Nephron progenitor cell (in vitro differentiated cells): Measurements from ENCODE around the gene ZBTB22.

Experiments
- DNase-seq: peaks from one replicate; pipeline ENCODE4 v3.0.0; 2021
- H3K27ac Mint-ChIP-seq: 2 replicates; pipeline ENCODE4 v1.8.0; 2021; ENCODE audit warnings: mild to moderate bottlenecking, moderate library complexity, mixed read lengths
- H3K27me3 Mint-ChIP-seq: 2 replicates; pipeline ENCODE4 v1.8.0; 2021; ENCODE audit warnings: mild to moderate bottlenecking, low read depth, mixed read lengths; ENCODE audit not compliant: poor library complexity
- H3K36me3 Mint-ChIP-seq: 2 replicates; pipeline ENCODE4 v1.8.0; 2021; ENCODE audit warnings: low read depth, mixed read lengths
- H3K4me1 Mint-ChIP-seq: 2 replicates; pipeline ENCODE4 v1.8.0; 2021; ENCODE audit warnings: mixed read lengths
- H3K4me3 Mint-ChIP-seq: 2 replicates; pipeline ENCODE4 v1.8.0; 2021; ENCODE audit warnings: mild to moderate bottlenecking, moderate library complexity, mixed read lengths
- H3K9me3 Mint-ChIP-seq: 2 replicates; pipeline ENCODE4 v1.8.0; 2021; ENCODE audit warnings: mild to moderate bottlenecking, moderate library complexity, mixed read lengths
- TF ChIP-seq, protein P1 (sequence below): fragments of 200-600 bp; sonication (generic); IDR thresholded peaks from 2 replicates; pipeline ENCODE4 v1.5.0; 2021; ENCODE audit warnings: antibody characterized with exemption

The ZBTB22 gene

DNA sequence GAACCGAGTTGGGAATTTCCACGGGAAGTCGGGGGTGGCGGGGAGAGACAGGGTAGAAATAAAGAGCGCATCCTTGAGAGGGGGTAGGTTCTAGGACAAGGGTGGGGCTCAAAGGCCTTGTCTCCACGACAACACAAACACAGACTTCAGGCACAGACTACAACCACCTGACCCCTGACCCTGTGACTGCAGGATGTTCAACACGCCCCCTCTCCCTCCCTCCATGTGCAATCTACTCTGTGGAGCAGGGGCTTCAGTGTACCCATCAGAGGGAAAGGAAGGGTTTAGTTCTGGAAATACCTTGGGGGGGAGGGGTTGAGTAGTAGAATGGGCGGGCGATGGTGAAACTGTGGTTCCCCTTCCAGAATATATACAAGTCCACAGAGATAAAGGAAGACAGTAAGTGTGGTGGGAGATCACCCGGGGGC is 3.0 kb downstream of the ZBTB22 start:
- Mint-ChIP-seq H3K9me3 (no peaks in the 10 kb centered on the region), H3K27ac (no peak overlapping the region), H3K4me3 (peak overlapping the region; percentile 90), H3K4me1 (peaks cover 75% of the 10 kb centered on the region), H3K36me3 (peaks cover 15% of the 10 kb centered on the region), H3K27me3 (peaks cover 55% of the 10 kb centered on the region)
- TF ChIP-seq, protein P1, sequence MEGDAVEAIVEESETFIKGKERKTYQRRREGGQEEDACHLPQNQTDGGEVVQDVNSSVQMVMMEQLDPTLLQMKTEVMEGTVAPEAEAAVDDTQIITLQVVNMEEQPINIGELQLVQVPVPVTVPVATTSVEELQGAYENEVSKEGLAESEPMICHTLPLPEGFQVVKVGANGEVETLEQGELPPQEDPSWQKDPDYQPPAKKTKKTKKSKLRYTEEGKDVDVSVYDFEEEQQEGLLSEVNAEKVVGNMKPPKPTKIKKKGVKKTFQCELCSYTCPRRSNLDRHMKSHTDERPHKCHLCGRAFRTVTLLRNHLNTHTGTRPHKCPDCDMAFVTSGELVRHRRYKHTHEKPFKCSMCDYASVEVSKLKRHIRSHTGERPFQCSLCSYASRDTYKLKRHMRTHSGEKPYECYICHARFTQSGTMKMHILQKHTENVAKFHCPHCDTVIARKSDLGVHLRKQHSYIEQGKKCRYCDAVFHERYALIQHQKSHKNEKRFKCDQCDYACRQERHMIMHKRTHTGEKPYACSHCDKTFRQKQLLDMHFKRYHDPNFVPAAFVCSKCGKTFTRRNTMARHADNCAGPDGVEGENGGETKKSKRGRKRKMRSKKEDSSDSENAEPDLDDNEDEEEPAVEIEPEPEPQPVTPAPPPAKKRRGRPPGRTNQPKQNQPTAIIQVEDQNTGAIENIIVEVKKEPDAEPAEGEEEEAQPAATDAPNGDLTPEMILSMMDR = no peak
- peak; percentile 40 for DNase-seq

DNA sequence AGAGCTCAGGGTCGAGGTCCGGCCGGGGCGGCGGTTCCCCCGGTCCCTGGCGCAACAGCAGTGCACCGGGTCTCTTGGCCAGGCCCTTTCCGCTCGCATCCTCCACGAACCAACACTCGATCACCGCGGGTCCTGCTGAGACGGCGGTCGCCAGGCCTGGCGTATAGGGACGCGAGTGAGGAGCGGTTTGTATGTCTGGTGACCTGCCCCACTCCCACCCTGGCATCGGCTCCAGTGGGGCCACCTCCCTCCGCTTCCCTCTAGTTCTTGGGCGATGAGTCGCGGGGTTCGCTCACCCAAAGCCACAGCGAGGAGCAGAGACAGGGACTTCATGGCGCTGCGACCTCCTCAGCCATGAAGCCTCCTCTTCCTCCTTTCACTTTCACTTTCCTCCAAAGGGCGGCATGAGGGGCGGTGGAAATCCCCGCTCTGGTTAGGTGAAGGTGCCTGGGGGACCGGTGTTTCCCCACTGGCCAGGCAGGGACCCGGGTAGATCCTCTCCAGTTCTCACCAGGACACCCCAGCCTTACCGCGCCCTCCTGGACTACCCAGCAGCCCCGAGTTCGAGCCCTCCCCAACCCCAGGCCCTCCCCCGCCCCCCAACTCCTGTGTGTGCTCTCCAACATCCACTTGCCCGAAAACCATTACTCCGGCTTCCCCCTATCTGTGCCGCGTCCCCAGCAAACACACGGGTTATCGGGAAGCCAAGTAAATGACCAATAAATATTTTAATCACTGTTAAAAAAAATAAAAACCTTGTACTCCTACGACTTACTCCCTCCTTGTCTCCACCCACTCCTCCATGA is 3.6 kb downstream of the ZBTB22 start, which contains the start of gene TAPBP:
TSS of gene TAPBP (minus strand) at position 370 of the 806 bp plus-strand sequence. CDS start at position 333, 37 bp downstream.
- Mint-ChIP-seq H3K4me3 (peak within 1 kb of the TSS; percentile 90), H3K27me3 (peaks cover 55% of the 10 kb centered on the region), H3K36me3 (peaks cover 9% of the 10 kb centered on the region), H3K27ac (peak within 1 kb of the TSS; percentile 73), H3K9me3 (no peaks in the 10 kb centered on the region), H3K4me1 (peaks cover 69% of the 10 kb centered on the region)
- TF ChIP-seq, protein P1 = no peak
- DNase-seq = peak; percentile 51

DNA sequence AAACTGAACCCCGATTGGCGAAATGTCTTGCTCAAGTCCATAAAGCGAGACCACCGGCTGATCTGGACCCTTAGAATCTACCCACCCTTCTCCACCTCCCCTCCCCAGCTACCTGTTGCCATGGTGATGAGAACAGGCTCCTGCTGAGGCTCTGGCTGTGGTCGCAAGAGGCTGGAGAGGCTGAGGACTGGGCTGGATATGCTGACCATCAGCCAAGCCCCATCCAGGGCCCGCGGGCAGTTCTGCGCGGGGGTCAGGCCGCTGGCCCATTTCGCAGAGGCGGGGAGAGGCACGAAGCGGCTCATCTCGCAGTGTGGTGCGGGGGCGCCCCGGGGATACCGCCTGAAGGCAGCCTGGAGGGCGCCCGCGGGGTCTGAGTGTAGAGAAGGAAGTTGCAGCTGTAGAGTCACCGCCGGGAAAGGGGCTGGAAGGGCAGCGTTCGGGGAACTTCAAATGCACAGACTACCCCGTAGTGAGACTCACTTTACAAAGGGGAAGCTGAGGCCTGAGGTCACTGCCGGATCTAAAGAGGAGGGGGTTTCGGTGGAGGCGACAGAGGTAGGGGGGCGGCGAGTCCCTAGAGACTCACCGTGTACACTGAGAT is 4.3 kb downstream of the ZBTB22 start:
- Mint-ChIP-seq H3K36me3 (peaks cover 2% of the 10 kb centered on the region), H3K9me3 (no peaks in the 10 kb centered on the region), H3K27me3 (peaks cover 55% of the 10 kb centered on the region), H3K4me3 (peak overlapping the region; percentile 90), H3K4me1 (peaks cover 62% of the 10 kb centered on the region), H3K27ac (peak overlapping the region; percentile 73)
- DNase-seq = peak; percentile 44
- TF ChIP-seq, protein P1 = no peak

GRCh38 chr6:33312361-33313104 is 5.0 kb downstream of the ZBTB22 start:
- no peaks in the 10 kb centered on the region for H3K9me3 Mint-ChIP-seq
- peak overlapping the region; percentile 90 for H3K4me3 Mint-ChIP-seq
- no peaks in the 10 kb centered on the region for H3K36me3 Mint-ChIP-seq
- H3K27me3 Mint-ChIP-seq = peaks cover 52% of the 10 kb centered on the region
- H3K4me1 Mint-ChIP-seq = peaks cover 57% of the 10 kb centered on the region
- H3K27ac Mint-ChIP-seq = no peak overlapping the region
- TF ChIP-seq, protein P1 = no peak
- peak; percentile 49 for DNase-seq

GRCh38 chr6:33306356-33306755 is 11.2 kb downstream of the ZBTB22 start:
- Mint-ChIP-seq H3K27ac (peak overlapping the region; percentile 33), H3K9me3 (no peaks in the 10 kb centered on the region), H3K4me3 (no peak overlapping the region), H3K4me1 (peaks cover 5% of the 10 kb centered on the region), H3K36me3 (no peaks in the 10 kb centered on the region), H3K27me3 (peaks cover 20% of the 10 kb centered on the region)
- TF ChIP-seq, protein P1 = no peak
- DNase-seq = no peak
